Testis (tissue), 2 donors: Measurements from ENCODE around the gene CFH.

Experiments
- CTCF ChIP-seq, 3 experiments: fragments of 450-650 bp in 2 of 3; fragments of 200-600 bp in 1 of 3; sonication (generic) in 1 of 3; IDR thresholded peaks; one replicate each; pipeline ENCODE4 v1.5.1; 2016 to 2019; ENCODE audit warnings: antibody characterized with exemption in 3 of 3, mild to moderate bottlenecking in 2 of 3, moderate library complexity in 1 of 3
- POLR2A ChIP-seq: fragments of 450-650 bp; IDR thresholded peaks from one replicate; pipeline ENCODE4 v1.6.1; 2017; ENCODE audit warnings: antibody characterized with exemption, mild to moderate bottlenecking, moderate library complexity

- TF ChIP-seq POLR2A (no peak), CTCF (IDR thresholded peaks at IDR 0.05) (no peak)
These were observed 121.9 kb downstream of the CFH start for GRCh38 chr1:196773713-196774112.
